PC-9 (cell line): ENCODE data around the gene BICDL2.
"Not testable (repeated sequence)": the region's sequence is repeated elsewhere in the genome, so short reads cannot be mapped to it uniquely, and the experiment has no call there.

Experiments used
- CTCF ChIP-seq: fragments of 200-600 bp; sonication (generic); conservative IDR thresholded peaks from 2 replicates; pipeline ENCODE4 v1.6.1; 2017; ENCODE audit warnings: mixed run types, antibody characterized with exemption, mild to moderate bottlenecking, moderate library complexity
- EZH2 ChIP-seq: fragments of 200-600 bp; sonication (generic); IDR thresholded peaks from 2 replicates; pipeline ENCODE4 v1.8.0; 2017; ENCODE audit warnings: antibody characterized with exemption, low read depth

- TF ChIP-seq EZH2, CTCF: not testable (repeated sequence)
These were observed 35.4 kb upstream of the BICDL2 start for GRCh38 chr16:3072148-3072547.
